GM12891 (cell line): ENCODE data around the gene LHFPL3.

Experiments used
- DNase-seq: peaks from one replicate; pipeline ENCODE4 v3.0.0; 2011; ENCODE audit warnings: low spot score; ENCODE audit not compliant: insufficient read length
- FAIRE-seq: peaks from 2 replicates; lab custom pipeline; 2011; peaks lifted over from hg19 to GRCh38; lab: Jason Lieb, UNC
- PAX5 ChIP-seq: IDR thresholded peaks from 2 replicates; pipeline ENCODE4 v1.6.1; 2011; ENCODE audit warnings: low read length, moderate library complexity, mild to moderate bottlenecking; ENCODE audit not compliant: insufficient read depth, severe bottlenecking
- POLR2A ChIP-seq: IDR thresholded peaks from 2 replicates; pipeline ENCODE4 v1.6.1; 2011; ENCODE audit warnings: low read depth, low read length, control low read depth
- POLR2AphosphoS5 ChIP-seq: IDR thresholded peaks from 2 replicates; pipeline ENCODE4 v1.6.1; 2011; ENCODE audit warnings: low read depth, low read length, control low read depth
- POU2F2 ChIP-seq: IDR thresholded peaks from 2 replicates; pipeline ENCODE4 v1.6.1; 2011; ENCODE audit warnings: low read depth, mild to moderate bottlenecking, control low read depth, low read length, moderate library complexity
- SPI1 ChIP-seq: IDR thresholded peaks from 2 replicates; pipeline ENCODE4 v1.6.1; 2011; ENCODE audit warnings: low read depth, low read length, control low read depth
- TAF1 ChIP-seq: IDR thresholded peaks from 2 replicates; pipeline ENCODE4 v1.6.1; 2011; ENCODE audit warnings: low read depth, low read length, control low read depth

Gene LHFPL3

GRCh38 chr7:104458875-104459274 lies 130.5 kb downstream of the LHFPL3 start:
- DNase-seq (no peak), FAIRE-seq (no peak)
- TF ChIP-seq PAX5 = no peak

- FAIRE-seq (no peak), DNase-seq (no peak)
- TF ChIP-seq PAX5 = no peak
- no peak for TF ChIP-seq POU2F2
- no peak for TF ChIP-seq POLR2A
- no peak for TF ChIP-seq TAF1
- TF ChIP-seq SPI1 = no peak
- no peak for TF ChIP-seq POLR2AphosphoS5
Measured at GRCh38 chr7:104469166-104469820, 140.9 kb downstream of the LHFPL3 start.

GRCh38 chr7:104480529-104480928 lies 152.1 kb downstream of the LHFPL3 start:
- DNase-seq (no peak), FAIRE-seq (no peak)
- TF ChIP-seq TAF1 = no peak
- TF ChIP-seq POLR2AphosphoS5 = no peak
- no peak for TF ChIP-seq PAX5
- no peak for TF ChIP-seq POLR2A
- no peak for TF ChIP-seq SPI1
- no peak for TF ChIP-seq POU2F2

- DNase-seq (no peak), FAIRE-seq (no peak)
- TF ChIP-seq POU2F2 = no peak
- no peak for TF ChIP-seq POLR2A
- TF ChIP-seq PAX5 = no peak
- TF ChIP-seq POLR2AphosphoS5 = no peak
- no peak for TF ChIP-seq SPI1
- TF ChIP-seq TAF1 = no peak
Measured at GRCh38 chr7:104482362-104483037, 154.1 kb downstream of the LHFPL3 start.

- DNase-seq (no peak), FAIRE-seq (no peak)
- TF ChIP-seq POLR2A (no peak), POU2F2 (no peak), TAF1 (no peak), SPI1 (no peak), PAX5 (no peak), POLR2AphosphoS5 (no peak)
Measured at GRCh38 chr7:104486931-104487330, 158.5 kb downstream of the LHFPL3 start.

GRCh38 chr7:104487642-104488041 lies 159.2 kb downstream of the LHFPL3 start:
- TF ChIP-seq POLR2AphosphoS5 (no peak), TAF1 (no peak), PAX5 (no peak), POLR2A (no peak), POU2F2 (no peak), SPI1 (no peak)
- FAIRE-seq (no peak), DNase-seq (no peak)

GRCh38 chr7:104497379-104497967 lies 169.1 kb downstream of the LHFPL3 start:
- TF ChIP-seq SPI1 (no peak), PAX5 (no peak), POLR2A (no peak), POU2F2 (no peak), TAF1 (no peak), POLR2AphosphoS5 (no peak)
- DNase-seq (no peak), FAIRE-seq (no peak)

GRCh38 chr7:104499975-104500374 lies 171.6 kb downstream of the LHFPL3 start:
- DNase-seq (no peak), FAIRE-seq (no peak)
- TF ChIP-seq TAF1 = no peak
- TF ChIP-seq POU2F2 = no peak
- TF ChIP-seq SPI1 = no peak
- TF ChIP-seq POLR2A = no peak
- no peak for TF ChIP-seq PAX5
- no peak for TF ChIP-seq POLR2AphosphoS5

- no peak for TF ChIP-seq POLR2A
- no peak for TF ChIP-seq POLR2AphosphoS5
- TF ChIP-seq SPI1 = no peak
- no peak for TF ChIP-seq POU2F2
- no peak for TF ChIP-seq PAX5
- TF ChIP-seq TAF1 = no peak
- no peak for DNase-seq
- FAIRE-seq = no peak
Measured at GRCh38 chr7:104509874-104510273, 181.5 kb downstream of the LHFPL3 start.

- DNase-seq = no peak
- no peak for FAIRE-seq
- TF ChIP-seq TAF1 (no peak), POU2F2 (no peak), SPI1 (no peak), PAX5 (no peak), POLR2AphosphoS5 (no peak), POLR2A (no peak)
Measured at GRCh38 chr7:104524853-104525252, 196.4 kb downstream of the LHFPL3 start.
